ENCODE results near the gene B4GALT5.

The B4GALT5 gene

DNA sequence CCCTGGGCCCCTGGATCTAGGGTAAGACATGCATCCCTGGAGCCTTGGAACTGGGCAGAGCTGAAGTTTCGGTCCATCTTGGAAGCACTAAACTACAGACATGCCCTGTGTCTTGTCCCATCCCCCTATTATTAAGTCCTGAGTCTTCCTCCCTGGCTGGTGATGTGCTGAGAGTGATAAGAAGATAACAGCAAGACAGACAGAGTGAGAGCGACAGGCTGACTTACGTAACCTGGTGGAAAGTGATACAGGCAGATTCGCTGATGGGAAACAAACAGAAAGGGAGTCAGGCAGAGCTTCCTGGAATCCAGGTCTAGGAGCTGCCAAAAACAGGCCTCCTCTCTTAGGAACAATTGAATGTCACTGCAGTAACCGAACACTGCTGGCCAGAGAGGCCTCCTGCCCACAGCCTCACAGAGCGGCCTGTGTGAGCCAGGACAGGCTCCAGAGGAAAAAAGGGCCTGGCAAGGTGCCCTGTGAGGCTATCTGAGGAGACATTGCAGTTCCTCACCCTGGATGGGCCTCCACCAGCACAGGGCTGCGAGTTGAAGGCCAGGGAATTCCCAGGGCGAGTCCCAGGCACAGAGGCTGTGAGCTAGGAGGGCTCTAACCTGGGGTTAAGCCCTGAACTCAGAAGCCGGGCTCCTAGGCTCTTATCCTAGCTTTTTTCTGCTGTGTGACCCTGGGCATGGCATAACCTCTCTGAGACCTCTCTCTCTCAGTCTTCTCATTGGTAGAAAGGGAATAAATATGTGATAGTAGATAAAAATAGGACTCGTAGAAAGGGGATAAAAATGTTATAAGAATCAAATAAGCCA, 34.2 kb upstream of the B4GALT5 start:
- TF ChIP-seq TAF1 (IDR thresholded peaks at IDR 0.05; ENCODE audit: borderline replicate concordance, insufficient read depth, low read length): no peak
- TF ChIP-seq FOXP2 (optimal IDR thresholded peaks at IDR 0.05; ENCODE audit: borderline replicate concordance, extremely low read depth, extremely low read length, insufficient read depth): peak; percentile 80

DNA sequence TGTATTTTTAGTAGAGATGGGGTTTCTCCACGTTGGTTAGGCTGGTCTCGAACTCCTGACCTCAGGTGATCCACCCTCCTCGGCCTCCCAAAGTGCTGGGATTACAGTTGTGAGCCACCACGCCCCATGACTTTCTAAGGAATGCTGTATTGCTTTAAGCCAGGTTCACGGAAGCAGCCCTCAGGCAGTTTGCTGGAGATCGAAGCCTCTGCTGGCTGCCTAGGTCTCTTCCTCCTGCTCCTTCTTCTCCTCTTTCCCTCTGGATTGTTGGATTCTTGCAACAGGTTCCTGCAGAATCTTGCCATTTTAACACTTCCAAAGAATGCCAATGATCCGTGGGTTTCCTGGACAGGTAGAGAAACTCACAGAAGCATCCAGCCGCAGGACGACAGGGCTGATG, 29.3 kb upstream of the B4GALT5 start:
- no peak for TF ChIP-seq FOXP2 (optimal IDR thresholded peaks at IDR 0.05; ENCODE audit: borderline replicate concordance, extremely low read depth, extremely low read length, insufficient read depth)

DNA sequence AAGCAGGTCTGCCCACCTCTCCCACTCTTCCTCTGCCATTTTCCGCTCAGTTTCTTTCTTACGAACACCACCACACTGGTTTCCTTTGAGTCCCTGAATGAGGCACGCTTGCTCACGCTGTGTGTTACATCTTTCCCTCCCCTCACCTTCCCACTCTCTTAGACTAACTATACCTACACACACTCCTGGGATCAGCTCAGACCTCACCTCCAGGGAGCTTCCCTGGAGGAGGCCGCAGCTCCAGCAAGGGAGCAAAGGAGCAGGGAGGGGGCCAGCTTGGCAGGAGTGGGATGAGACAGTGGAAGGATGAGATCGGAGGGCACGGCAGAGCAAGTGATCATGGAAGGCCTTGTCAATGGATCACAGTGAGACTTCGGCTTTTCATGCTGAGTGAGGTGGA, 28.3 kb upstream of the B4GALT5 start:
- TF ChIP-seq, protein P1, sequence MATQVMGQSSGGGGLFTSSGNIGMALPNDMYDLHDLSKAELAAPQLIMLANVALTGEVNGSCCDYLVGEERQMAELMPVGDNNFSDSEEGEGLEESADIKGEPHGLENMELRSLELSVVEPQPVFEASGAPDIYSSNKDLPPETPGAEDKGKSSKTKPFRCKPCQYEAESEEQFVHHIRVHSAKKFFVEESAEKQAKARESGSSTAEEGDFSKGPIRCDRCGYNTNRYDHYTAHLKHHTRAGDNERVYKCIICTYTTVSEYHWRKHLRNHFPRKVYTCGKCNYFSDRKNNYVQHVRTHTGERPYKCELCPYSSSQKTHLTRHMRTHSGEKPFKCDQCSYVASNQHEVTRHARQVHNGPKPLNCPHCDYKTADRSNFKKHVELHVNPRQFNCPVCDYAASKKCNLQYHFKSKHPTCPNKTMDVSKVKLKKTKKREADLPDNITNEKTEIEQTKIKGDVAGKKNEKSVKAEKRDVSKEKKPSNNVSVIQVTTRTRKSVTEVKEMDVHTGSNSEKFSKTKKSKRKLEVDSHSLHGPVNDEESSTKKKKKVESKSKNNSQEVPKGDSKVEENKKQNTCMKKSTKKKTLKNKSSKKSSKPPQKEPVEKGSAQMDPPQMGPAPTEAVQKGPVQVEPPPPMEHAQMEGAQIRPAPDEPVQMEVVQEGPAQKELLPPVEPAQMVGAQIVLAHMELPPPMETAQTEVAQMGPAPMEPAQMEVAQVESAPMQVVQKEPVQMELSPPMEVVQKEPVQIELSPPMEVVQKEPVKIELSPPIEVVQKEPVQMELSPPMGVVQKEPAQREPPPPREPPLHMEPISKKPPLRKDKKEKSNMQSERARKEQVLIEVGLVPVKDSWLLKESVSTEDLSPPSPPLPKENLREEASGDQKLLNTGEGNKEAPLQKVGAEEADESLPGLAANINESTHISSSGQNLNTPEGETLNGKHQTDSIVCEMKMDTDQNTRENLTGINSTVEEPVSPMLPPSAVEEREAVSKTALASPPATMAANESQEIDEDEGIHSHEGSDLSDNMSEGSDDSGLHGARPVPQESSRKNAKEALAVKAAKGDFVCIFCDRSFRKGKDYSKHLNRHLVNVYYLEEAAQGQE (IDR thresholded peaks at IDR 0.05; ENCODE audit: insufficient read depth in 1 of 2, low read depth in 2 of 2, low read length in 2 of 2): no peak
- TF ChIP-seq TAF1 (IDR thresholded peaks at IDR 0.05; ENCODE audit: borderline replicate concordance, insufficient read depth, low read length): no peak
- no peak for TF ChIP-seq FOXP2 (optimal IDR thresholded peaks at IDR 0.05; ENCODE audit: borderline replicate concordance, extremely low read depth, extremely low read length, insufficient read depth)
- no peak for TF ChIP-seq SIN3A (IDR thresholded peaks at IDR 0.05; ENCODE audit: borderline replicate concordance, insufficient read depth, low read length)
- no peak for TF ChIP-seq POLR2AphosphoS5 (IDR thresholded peaks at IDR 0.05; ENCODE audit: low read depth, low read length)

DNA sequence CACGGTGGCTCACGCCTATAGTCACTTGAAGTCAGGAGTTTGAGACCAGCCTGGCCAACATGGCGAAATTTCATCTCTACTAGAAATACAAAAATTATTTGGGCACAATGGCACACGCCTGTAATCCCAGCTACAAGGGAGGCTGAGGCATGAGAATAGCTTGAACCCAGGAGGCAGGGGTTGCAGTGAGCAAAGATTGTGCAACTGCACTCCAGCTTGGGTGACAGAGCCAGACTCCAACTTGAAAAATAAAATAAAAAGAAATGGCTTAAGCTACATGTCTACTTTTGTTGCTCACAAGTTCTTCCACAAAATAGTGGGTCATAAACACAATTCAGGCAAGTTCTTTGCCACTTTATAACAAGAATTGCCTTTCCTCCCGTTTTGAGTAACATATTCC, 27.1 kb upstream of the B4GALT5 start:
- TF ChIP-seq, protein P1 (IDR thresholded peaks at IDR 0.05; ENCODE audit: insufficient read depth in 1 of 2, low read depth in 2 of 2, low read length in 2 of 2): no peak
- TF ChIP-seq TAF1 (IDR thresholded peaks at IDR 0.05; ENCODE audit: borderline replicate concordance, insufficient read depth, low read length): no peak
- TF ChIP-seq FOXP2 (optimal IDR thresholded peaks at IDR 0.05; ENCODE audit: borderline replicate concordance, extremely low read depth, extremely low read length, insufficient read depth): no peak
- TF ChIP-seq POLR2AphosphoS5 (IDR thresholded peaks at IDR 0.05; ENCODE audit: low read depth, low read length): no peak
- no peak for TF ChIP-seq SIN3A (IDR thresholded peaks at IDR 0.05; ENCODE audit: borderline replicate concordance, insufficient read depth, low read length)

DNA sequence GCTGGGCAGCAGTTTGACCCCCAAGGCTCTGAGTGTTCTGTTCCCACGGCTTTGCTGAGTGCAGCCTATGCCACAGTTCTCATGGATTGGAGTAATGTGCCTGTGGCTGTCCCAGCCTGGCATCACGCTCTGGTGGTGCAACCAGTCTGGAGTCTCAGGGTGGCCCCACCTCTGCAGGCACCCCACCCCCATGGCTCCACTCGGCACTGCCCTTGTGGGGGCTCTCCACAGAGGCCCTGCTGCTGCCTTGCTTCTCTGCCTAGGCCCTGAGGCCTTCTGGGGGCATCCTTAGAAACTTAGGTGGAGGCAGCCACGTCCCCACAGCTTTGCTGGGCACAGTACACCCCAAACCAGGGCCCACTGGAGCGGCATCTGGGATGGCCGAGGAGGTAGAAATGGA, 25.4 kb upstream of the B4GALT5 start:
- TF ChIP-seq POLR2AphosphoS5 (IDR thresholded peaks at IDR 0.05; ENCODE audit: low read depth, low read length) (no peak), SIN3A (IDR thresholded peaks at IDR 0.05; ENCODE audit: borderline replicate concordance, insufficient read depth, low read length) (no peak), TAF1 (IDR thresholded peaks at IDR 0.05; ENCODE audit: borderline replicate concordance, insufficient read depth, low read length) (no peak), FOXP2 (optimal IDR thresholded peaks at IDR 0.05; ENCODE audit: borderline replicate concordance, extremely low read depth, extremely low read length, insufficient read depth) (no peak)
- TF ChIP-seq, protein P1 (IDR thresholded peaks at IDR 0.05; ENCODE audit: insufficient read depth in 1 of 2, low read depth in 2 of 2, low read length in 2 of 2): no peak

DNA sequence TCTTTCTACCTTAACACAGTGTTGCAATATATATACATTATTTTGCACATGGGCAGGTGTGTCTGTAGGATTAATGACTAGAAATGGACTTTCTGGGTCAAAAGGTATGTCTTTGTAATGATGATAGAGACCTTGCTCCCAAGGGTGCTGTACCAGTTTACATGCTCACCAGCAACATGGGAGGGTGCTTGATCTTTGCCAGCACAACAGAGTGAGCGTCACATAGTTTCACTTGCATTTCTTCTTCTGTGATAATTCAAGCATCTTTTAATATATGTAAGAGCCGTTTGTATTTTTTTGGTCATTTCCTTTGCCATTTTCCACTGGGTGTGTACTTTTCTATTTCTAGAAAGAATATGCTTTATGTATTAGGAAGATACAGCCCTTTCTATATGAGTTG, 23.6 kb upstream of the B4GALT5 start:
- TF ChIP-seq FOXP2 (optimal IDR thresholded peaks at IDR 0.05; ENCODE audit: borderline replicate concordance, extremely low read depth, extremely low read length, insufficient read depth): no peak
- TF ChIP-seq, protein P1 (IDR thresholded peaks at IDR 0.05; ENCODE audit: insufficient read depth in 1 of 2, low read depth in 2 of 2, low read length in 2 of 2): no peak
- TF ChIP-seq POLR2AphosphoS5 (IDR thresholded peaks at IDR 0.05; ENCODE audit: low read depth, low read length): no peak
- TF ChIP-seq SIN3A (IDR thresholded peaks at IDR 0.05; ENCODE audit: borderline replicate concordance, insufficient read depth, low read length): no peak
- TF ChIP-seq TAF1 (IDR thresholded peaks at IDR 0.05; ENCODE audit: borderline replicate concordance, insufficient read depth, low read length): no peak

Data from PFSK-1 (cell line).